Fibroblast of skin of right biceps (primary cell): ENCODE data around the gene CAMSAP2.

Experiments used
- DNase-seq: peaks from one replicate; pipeline ENCODE4 v3.0.0-alpha.2; 2013

The CAMSAP2 gene

GRCh38 chr1:200885623-200886402 lies 147.1 kb downstream of the CAMSAP2 start:
- no peak for DNase-seq

GRCh38 chr1:200886594-200886993 lies 147.9 kb downstream of the CAMSAP2 start:
- DNase-seq = no peak

- DNase-seq = no peak
These were observed 148.3 kb downstream of the CAMSAP2 start for GRCh38 chr1:200887036-200887435.

- DNase-seq = no peak
These were observed 149.2 kb downstream of the CAMSAP2 start for GRCh38 chr1:200887772-200888348.

- no peak for DNase-seq
These were observed 149.7 kb downstream of the CAMSAP2 start for GRCh38 chr1:200888349-200888838.

- no peak for DNase-seq
These were observed 150.9 kb downstream of the CAMSAP2 start for GRCh38 chr1:200889571-200889970.

- DNase-seq = no peak
These were observed 151.3 kb downstream of the CAMSAP2 start for GRCh38 chr1:200890027-200890426.

GRCh38 chr1:200890818-200891773 lies 152.4 kb downstream of the CAMSAP2 start:
- DNase-seq = peak; percentile 64

- DNase-seq = no peak
These were observed 153.1 kb downstream of the CAMSAP2 start for GRCh38 chr1:200891774-200892157.

- no peak for DNase-seq
These were observed 153.9 kb downstream of the CAMSAP2 start for GRCh38 chr1:200892546-200892945.

GRCh38 chr1:200892958-200893357 lies 154.3 kb downstream of the CAMSAP2 start:
- no peak for DNase-seq

- no peak for DNase-seq
These were observed 154.8 kb downstream of the CAMSAP2 start for GRCh38 chr1:200893411-200893901.

- no peak for DNase-seq
These were observed 156.2 kb downstream of the CAMSAP2 start, which contains the start of gene INAVA for GRCh38 chr1:200894712-200895442. Gene INAVA (plus strand): TSS chr1:200894900. CDS start chr1:200898401, 3,501 bp downstream.

GRCh38 chr1:200895443-200895789 lies 156.7 kb downstream of the CAMSAP2 start:
- DNase-seq = no peak

- no peak for DNase-seq
These were observed 157.3 kb downstream of the CAMSAP2 start for GRCh38 chr1:200895801-200896530.

- peak; percentile 24 for DNase-seq
These were observed 158.0 kb downstream of the CAMSAP2 start for GRCh38 chr1:200896531-200897196.

- DNase-seq = no peak
These were observed 158.6 kb downstream of the CAMSAP2 start for GRCh38 chr1:200897259-200897658.

- no peak for DNase-seq
These were observed 160.3 kb downstream of the CAMSAP2 start for GRCh38 chr1:200899015-200899386.

- DNase-seq = no peak
These were observed 160.8 kb downstream of the CAMSAP2 start for GRCh38 chr1:200899451-200899915.

- DNase-seq = no peak
These were observed 161.5 kb downstream of the CAMSAP2 start for GRCh38 chr1:200899954-200900867.
